T-helper 17 cell (primary cell): ENCODE results near the gene NUP58. TPM values are rescaled to one million over a fixed set of nuclear protein-coding genes. Genes with fewer than 3 reads are reported as not detected.

Experiments
- total RNA-seq, 4 donors: library from RNA in 2 of 4; stranded (reverse) in 2 of 4; gene quantifications; one replicate each; pipeline ENCODE4 v1.2.3 and lab custom pipeline; 2022 to 2026

Gene NUP58
- total RNA-seq, 2 donors from 2014 or later, result 68.6 to 69.6 TPM

Other genes with a start within 250 kb of the NUP58 start
- under 1 TPM; 0.31 to 0.35 TPM for gene PABPC3, start 205.5 kb upstream of the NUP58 start, total RNA-seq
- not detected for gene AMER2, start 129.3 kb upstream of the NUP58 start, total RNA-seq
- gene MTMR6, start 14.1 kb upstream of the NUP58 start, total RNA-seq, result 10 to 100 TPM; 27.2 to 38.6 TPM
- under 1 TPM; 0.18 to 0.20 TPM for gene ATP8A2, start 70.3 kb downstream of the NUP58 start, total RNA-seq